HG03520 (cell line): Measurements from ENCODE around the gene SEL1L2.

ENCODE experiments used
- ATAC-seq: cut with Tn5 transposase; IDR thresholded peaks from one replicate; pipeline ENCODE4 v1.9.1; 2021; ENCODE audit warnings: mild to moderate bottlenecking, moderate library complexity; ENCODE audit not compliant: unreplicated experiment

SEL1L2 gene

DNA sequence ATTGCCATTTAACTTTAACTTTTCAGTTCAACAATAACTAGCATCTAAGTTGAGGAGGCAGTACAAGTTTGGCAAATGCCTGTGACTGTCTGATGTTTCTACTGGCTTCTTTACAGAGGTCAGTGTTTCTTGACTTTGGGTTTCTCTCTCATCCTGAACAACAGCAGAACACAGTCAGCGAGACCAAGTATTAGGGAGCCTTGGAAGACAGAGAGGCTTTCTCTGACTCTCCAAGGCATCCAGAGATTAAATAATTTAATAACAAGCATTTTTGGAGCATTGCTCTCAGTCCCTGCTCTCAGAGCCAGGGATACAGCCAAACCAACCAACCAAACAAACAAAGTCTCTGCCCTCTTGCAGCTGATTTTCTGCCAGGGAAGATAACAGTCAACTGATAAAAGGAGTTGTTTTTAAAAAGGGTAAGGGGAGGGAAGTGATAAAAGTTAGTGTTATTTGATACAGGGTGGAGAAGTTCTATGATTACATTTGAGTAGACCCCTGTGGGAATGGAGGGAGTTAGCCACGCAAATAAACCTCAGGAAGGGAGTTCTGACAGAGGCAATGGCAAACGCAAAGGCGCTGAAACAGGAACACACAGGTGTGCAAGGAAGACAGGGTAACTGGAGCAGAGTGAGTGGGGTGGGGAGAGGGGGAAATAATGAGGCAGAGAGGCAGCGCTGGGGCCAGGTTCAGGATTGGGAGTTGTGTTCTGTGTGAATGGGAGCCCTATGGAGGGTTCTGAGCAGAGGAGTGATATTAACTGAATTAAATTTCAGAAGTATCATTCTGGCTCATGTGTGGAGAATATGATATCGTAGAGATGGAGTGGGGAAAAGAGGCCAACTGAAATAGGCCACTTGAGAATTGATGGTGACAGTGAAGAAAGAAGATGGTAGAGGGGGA is 55.2 kb downstream of the SEL1L2 start:
- no peak for ATAC-seq

DNA sequence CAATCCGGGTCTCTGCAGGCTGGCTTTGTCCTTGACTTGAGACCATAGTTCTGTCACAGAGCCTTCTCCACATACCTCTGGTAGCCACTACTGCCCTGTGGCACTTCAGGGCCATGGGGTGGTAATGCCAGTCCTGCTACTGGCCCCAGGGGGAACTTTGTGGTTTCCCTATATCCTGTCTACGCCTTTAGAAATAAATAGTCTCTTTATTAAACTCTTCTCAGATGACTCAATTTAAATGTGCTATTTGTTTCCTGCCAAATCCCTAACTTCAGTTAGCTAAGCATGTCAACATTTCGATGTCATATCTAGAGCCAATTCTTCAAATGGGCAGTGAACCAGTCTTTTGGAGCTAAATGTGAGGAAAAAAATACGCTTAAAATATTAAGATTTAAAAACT is 60.1 kb downstream of the SEL1L2 start:
- ATAC-seq = no peak

DNA sequence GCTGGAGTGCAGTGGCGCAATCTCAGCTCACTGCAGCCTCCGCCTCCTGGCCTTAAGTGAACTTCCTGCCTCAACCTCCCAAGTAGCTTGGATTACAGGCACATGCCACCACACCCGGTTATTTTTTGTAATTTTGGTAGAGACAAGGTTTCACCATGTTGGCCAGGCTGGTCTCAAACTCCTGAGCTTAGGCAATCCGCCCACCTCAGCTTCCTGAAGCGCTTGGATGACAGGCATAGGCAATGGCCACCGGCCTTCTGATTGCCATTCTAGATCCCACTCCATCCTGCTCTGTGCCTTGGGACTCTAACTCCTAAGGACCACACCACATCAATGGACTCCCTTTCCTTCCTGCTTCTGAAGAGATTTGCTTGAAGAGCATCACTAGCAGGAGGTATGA is 60.6 kb downstream of the SEL1L2 start:
- no peak for ATAC-seq

DNA sequence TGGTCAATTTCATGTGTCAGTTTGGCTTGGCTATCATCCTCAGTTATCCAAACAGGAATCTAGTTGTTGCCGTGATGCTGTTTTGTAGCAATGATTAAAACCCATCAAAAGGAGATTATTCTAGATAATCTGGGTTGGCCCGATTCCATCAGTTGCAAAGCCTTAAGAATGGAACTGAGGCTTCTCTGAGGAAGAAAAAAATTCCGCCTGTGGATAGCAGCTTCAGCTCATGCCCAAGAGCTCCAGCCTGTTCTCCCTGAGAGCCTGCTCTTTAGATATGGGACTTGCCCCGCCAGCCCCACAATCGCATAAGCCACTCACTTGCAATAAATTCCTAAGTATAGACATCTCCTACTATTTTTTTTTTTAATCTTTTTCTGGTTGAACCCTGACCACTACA is 61.5 kb downstream of the SEL1L2 start:
- ATAC-seq = no peak

DNA sequence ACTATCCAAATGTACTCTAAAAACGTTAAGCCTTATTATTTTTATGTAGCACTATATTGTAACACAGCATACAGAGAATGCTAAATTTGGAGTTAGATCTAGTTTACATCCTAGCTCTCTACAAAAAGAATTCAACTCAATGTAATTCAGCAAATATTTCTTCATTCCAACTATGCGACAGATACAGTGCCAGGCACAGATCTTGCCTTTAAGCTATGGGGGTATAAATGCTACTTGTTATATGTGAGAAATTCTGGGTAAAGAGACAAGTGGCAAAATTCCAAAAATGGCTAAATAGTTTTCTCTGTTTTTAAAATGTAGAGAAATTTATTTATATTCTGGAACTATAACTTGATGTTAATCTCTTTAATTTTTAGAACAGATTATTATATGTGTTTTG is 63.2 kb downstream of the SEL1L2 start:
- no peak for ATAC-seq

DNA sequence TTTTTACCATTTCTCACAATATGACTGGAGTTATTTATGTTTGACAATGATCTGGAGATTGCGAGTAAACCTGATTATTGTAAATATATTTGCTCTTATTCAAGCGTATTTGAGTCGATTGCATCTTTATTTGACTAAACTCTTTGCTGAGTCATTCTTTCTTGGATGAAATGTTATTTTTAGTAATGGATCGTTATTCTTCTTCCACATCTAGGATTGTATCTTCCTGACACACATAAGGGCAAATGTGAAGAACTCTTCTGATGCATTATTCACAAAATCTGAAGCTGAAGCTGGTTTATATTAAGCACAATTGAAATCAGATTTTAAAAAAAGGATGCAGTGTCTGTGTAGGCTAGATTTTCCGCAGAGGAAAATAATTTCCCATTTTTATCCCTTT is 68.2 kb downstream of the SEL1L2 start:
- no peak for ATAC-seq

DNA sequence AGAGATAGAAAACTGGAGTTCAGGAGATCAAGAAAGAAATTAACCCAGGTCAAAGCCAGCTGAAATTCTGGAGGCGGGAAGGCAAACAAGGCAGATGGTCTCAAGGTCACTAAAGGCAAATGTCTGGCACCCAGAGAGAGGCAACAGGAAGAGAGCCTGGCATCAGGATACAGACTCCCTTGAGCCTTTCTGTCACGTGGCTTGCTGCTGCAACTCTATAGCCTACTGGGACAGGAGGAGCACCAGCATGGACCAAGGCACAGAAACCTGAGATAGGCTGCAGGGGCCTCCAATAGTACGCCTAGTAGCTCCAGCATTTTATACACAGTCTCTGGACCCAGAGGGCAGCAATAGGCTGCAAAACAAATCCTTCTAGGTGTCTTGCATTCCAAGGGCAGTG is 75.1 kb downstream of the SEL1L2 start:
- no peak for ATAC-seq

DNA sequence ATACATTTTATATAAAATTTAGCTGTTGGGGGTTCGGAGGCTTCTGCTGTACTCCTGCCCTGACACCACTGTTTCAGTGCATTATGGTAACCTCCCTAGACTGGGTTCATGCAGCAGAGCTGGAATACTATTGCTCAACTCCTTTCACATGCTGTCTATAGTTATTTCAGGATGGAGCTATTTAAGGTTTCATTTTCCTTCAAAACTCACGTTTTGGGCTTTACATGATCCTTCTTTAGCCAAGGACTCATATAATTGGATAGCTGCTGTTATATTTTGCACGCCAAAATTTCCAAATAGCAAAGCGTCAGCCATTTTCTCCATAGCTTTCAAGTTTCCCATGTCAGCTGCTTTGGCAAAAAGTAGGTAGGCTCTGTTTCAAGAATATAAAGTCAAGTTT is 76.8 kb downstream of the SEL1L2 start:
- ATAC-seq = no peak

DNA sequence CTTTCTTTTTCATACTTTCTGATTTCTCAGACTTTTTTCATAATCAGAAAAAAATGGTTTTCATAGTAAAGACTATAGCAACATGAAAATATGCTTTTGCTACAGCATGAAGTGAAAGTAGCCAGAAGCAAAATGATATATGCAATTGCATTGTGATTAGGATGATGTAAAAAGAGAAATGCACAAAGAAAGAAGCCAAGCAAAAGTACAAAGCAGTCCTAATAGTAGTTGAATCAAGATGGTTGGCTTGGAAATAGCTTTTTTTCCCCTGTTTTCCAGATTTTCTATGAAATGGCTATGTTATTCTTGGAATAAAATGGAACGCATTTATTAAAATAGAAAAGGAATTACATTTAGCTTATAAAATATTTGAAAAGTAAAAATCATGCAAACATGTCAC is 77.3 kb downstream of the SEL1L2 start:
- no peak for ATAC-seq

DNA sequence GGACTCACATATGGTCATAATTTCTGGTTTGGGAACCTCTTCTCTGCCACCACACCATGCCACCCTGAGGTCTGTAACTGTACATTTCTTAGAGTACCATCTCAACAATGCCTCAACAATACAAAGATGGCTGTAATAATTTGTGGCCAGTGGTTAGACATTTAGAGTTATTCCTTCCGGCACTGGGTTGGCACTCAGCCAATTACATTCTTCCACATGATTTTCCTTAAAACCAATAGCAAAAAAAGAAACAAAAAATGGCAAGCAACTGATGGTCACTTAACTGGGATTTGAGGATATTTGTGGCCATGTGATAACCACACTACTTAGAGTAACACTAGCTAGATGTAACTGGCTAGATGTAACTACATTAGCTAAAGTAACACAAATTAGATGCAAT is 79.9 kb downstream of the SEL1L2 start:
- no peak for ATAC-seq

DNA sequence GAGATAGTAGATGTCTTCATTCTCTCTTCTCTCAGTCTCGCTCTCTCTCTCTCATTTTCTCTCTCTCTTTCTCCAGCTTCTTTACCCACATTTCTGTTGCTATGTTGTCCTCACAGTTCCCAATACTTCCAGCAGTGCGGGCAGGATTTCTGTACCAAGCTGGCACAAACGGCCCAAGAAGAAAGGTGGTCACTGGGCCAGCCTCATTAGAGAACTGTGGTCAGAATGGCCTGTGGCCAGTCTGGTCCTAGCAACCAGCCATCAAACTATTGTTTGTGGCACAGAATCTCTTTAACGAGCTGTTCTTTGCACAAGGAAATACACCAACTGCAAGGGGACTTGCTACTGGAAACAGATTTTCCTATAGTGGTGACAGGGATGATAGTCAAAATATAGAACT is 81.3 kb downstream of the SEL1L2 start:
- ATAC-seq = no peak

DNA sequence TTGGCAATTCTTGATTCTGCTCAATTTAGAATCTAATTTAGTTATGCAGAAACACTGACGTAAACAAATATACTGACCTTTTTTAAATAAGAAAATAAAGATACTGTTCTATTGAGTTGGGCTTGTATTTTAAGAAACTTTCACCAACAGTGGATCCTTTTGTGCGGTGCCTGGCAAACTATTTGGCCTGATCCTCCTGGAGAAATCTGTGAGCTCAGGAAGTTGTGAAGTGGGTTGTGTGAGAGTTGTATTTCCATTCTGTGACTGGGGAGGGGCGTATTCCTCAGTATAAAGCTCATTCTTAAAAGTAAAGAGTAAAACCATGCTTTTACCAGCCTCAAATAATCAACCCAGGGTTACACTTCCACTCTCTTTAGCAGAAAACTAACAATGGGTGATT is 85.6 kb downstream of the SEL1L2 start:
- ATAC-seq = no peak

DNA sequence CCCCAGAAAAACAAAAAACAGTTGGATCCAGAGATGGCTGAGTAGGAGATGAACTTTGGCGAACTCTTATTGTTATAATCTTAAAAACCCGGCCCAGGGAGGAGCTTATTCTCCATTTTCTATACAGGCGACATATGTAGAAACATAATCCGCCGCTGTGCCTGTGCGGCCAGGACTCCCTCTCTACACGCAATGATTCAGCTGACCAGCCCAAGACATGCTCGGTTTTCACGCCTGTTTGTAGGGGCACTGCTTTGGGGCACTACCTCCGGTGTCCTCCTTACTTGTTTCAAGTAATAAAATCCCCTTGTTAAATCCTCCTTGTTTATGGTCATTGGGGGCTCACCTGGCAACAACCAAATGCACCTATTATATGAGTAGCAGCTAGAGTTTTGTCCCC is 89.9 kb downstream of the SEL1L2 start:
- no peak for ATAC-seq

DNA sequence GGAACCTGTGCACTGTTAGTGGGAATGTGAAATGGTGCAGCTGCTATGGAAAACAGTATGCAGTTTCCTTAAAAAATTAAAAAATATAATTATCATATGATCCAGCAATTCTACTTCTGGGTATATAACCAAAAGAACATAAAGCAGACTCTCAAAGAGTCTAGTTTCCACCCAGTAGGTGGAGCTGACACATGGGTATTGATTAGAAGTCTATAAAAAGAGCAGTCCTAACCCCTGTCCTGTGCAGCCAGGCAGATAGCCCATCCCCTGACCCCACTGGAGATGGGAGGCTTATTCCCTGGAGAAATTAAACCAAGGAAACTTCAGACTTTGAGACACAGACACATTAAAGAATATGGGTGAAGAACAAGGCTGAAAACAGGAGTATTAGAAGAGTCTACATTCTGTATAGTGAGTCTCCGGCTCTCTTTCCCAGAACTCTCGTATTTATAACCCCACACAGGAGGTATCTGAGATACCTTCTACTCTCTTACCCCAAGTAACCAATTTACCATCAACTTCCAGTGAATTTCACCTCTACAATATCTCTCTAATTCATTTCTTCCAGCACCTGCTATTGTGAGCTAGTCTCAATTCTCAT is 92.3 kb downstream of the SEL1L2 start:
- ATAC-seq = no peak

DNA sequence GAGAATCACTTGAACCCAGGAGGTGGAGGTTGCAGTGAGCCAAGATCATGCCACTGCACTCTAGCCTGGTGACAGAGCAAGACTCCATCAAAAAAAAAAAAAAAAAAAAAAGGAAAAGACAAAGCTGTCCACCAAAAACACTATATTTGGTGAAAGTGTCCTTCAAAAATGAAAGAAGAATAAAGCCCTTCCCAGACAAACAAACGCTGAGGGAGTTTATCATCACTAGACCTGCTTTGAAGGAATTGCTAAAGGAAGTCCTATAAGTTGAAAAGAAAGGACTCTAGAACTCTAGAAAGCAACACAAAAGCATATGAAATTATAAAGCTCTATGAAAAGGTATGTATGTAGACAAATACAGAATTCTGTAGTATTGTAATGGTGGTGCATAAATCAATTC is 98.8 kb downstream of the SEL1L2 start:
- ATAC-seq = no peak

DNA sequence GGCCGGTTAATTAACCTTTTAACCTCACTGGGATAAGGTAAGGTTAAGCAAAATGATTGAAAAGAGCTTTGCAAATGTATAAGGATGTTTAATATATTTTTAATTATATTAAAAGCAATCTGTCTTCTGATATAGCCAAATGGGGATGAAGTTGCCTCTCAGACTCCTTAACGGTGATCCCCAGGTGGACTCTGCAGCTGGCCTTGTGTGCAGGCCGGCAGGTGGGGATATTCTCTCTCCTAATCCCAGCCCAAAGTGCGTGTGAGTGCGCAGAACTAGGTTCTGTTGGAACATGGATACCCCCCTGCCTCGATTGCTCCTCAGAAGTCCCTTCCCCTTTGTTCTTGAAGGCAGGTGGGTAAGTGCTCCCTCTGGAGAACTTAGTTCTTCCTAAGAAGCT is 105.6 kb downstream of the SEL1L2 start:
- no peak for ATAC-seq

DNA sequence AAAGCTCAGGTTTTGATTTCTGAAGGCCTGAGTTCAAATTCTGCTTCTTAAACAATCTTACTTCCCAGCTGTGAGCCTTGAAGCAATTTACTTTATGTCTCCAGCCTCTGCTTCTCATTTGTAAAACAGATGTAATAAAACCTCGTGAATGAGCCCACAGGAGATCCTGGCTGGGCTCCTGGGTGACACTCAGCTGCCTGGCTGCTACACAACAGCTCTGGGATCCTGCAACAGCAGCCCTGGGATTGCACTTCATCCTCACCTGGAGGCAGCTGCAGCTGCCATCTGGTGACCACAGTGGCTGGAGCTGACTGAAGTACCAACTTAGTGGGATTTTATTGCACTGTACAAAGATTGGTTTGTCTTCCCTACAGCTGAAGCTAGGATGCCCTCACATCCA is 107.0 kb downstream of the SEL1L2 start:
- ATAC-seq = no peak

DNA sequence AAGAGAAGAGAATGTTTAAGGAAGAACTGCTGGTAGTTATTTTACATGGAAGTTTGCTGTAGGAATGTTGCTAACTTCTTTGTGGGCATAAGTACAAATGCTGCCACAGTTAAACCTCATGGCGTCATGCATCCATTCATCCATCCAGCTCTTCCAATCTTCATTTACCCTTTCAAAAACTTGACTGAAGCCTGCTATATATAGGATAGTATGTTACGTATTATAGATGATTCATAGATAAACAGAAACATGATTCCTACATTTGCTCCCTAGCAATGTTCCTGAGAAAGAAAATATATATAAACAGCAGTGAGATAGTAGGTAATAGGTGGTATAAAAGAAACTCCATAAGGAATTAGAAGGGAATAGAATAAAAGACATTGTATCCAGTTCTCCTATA is 111.8 kb downstream of the SEL1L2 start:
- ATAC-seq = no peak

DNA sequence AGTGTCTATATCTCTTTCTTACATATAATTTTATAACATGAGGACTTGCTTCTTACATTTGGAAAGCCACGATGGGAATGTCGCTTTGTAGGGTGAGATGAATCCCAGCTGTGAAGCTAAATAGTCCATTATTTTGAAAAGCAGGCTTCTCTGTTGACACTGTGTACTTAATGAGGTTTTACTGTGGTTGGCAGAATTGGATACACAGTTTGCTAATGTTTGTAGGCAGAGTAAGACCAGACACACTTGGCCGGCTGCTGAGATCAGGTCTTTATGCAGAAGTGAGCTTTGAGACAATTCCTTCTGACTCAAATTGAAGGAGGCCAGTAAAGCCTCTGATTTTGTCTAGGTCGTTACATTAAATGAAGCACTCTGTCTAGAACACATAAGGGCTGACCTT is 112.6 kb downstream of the SEL1L2 start:
- no peak for ATAC-seq

DNA sequence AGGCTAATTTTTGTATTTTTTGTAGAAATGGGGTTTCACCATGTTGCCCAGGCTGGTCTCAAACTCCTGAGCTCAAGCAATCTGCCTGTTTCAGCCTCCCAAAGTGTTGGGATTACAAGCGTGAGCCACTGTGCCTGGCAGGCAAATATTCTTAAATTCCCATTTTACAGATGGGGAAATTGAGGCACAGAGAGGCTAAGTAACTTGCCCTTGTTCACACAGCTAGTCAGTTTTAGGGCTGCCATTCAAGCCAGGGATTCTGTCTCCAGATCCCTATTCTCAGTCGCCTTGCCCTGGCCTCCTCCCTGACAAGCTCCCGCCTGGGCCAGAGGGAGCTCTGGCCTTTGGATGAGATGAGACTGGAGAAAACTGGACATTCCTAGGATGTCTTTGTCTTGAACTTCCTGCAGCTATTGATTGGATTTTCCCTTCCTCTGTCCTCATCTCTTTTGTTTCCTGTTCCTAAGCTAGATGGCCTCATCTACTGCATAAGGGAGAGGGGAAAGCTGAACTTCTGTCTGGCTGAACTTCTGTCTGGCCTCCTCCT is 115.1 kb downstream of the SEL1L2 start:
- no peak for ATAC-seq

DNA sequence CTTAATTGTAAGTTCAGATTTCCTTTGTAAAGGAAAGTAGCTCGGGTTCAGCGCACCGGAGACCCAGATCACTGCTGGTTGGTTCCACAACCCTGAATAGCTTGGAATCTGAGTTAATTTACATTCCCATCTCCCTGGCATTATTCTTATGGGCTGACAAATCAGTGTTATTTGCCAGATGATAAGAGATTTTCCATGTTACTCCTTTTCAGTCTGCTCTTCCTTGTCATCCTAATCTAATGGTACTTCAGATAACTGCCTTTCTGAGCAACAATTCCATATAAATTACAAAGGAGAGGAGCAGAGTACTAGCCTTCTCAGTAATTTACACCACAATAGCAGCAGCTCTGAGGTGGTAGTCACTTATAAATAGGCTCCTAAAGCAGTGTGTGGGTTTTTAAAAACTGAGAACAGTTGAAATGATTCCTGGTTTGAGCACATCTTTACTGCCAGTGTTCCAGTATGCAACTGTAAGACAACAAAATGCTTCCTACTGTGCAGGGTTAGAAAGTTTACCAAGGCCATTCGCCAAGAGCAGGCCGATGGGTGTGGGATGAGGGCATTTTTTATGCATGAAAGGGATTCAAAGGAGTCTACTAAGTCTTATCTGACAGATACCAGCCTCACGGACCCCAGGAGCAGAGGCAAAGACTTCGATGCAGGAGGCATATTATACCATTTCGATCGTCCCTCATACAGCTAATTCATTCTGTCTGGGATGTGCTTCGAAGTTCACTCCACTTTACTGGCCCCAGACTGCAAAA is 115.8 kb downstream of the SEL1L2 start:
- no peak for ATAC-seq

DNA sequence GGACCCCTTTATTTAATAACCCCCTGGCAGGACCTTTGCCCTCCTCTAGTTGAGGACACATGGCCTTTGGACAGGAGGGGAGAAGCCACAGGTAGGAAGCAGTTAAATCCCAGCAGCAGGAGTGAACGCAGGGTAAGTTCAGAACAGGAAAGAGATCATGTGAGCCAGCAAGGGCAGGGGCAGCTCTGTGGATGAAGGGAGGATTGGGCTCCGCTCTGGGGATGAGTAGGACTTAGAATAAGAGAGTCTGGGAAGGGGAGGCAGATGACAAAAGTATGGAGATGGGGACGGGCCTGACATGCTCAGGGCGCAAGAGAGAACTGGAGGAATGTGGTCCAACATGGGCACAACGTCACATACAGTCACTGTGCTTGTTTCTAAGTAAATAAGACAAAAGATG is 116.6 kb downstream of the SEL1L2 start:
- no peak for ATAC-seq
